LNCAP (cell line): ENCODE results near the gene IRF1.

Experiments
- TF ChIP-seq, protein P1 (sequence below): fragments of 450-650 bp; IDR thresholded peaks from 2 replicates; pipeline ENCODE4 v1.5.1; 2017; ENCODE audit warnings: mild to moderate bottlenecking

IRF1 gene, protein sequence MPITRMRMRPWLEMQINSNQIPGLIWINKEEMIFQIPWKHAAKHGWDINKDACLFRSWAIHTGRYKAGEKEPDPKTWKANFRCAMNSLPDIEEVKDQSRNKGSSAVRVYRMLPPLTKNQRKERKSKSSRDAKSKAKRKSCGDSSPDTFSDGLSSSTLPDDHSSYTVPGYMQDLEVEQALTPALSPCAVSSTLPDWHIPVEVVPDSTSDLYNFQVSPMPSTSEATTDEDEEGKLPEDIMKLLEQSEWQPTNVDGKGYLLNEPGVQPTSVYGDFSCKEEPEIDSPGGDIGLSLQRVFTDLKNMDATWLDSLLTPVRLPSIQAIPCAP

DNA sequence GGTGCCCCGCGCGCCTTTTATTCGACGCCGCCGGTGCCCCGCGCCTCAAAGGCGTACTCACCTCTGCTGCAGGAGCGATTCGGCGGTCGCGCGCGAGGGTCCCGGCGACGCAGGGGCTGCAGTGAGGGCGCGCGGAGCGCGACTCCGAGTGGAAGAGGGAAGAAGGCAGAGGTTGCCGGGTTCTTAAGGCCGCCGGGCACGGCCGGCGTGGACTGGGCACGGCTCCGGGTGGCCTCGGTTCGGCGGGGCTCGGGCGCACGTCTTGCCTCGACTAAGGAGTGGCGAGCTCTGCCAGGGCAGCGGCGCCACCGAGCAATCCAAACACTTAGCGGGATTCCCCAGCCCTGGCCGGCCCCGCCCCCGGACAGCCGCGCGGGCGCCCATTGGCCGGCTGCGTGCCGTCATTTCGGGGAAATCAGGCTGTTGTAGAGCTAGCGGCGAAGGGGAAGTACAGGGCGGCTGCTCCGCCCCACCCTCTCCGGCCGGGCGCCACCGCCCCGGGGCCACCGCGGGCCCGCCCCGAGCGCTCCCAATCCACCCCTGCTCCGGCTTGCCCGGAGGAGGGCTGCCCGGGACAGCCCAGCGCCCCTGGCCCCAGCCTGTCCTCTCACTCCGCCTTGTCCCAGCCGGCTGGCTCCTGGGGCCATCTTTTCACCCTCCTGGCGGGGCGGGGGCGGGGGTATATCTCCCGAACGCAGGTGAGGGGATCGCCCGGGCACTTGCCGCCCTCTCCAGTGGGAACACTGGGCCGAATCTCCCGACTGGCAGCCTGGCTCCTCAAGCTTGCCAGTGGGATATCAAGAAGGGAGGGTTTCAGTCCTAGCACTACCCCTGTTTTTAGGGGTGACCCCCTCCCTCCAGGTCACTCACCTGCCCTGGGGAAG, at the start of gene IRF1:
IRF1 (minus strand) TSS at position 290 of the 884 bp plus-strand sequence. CDS start 1,295 bp downstream, outside the sequence.
- TF ChIP-seq, protein P1, sequence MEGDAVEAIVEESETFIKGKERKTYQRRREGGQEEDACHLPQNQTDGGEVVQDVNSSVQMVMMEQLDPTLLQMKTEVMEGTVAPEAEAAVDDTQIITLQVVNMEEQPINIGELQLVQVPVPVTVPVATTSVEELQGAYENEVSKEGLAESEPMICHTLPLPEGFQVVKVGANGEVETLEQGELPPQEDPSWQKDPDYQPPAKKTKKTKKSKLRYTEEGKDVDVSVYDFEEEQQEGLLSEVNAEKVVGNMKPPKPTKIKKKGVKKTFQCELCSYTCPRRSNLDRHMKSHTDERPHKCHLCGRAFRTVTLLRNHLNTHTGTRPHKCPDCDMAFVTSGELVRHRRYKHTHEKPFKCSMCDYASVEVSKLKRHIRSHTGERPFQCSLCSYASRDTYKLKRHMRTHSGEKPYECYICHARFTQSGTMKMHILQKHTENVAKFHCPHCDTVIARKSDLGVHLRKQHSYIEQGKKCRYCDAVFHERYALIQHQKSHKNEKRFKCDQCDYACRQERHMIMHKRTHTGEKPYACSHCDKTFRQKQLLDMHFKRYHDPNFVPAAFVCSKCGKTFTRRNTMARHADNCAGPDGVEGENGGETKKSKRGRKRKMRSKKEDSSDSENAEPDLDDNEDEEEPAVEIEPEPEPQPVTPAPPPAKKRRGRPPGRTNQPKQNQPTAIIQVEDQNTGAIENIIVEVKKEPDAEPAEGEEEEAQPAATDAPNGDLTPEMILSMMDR = peak; percentile 37

DNA sequence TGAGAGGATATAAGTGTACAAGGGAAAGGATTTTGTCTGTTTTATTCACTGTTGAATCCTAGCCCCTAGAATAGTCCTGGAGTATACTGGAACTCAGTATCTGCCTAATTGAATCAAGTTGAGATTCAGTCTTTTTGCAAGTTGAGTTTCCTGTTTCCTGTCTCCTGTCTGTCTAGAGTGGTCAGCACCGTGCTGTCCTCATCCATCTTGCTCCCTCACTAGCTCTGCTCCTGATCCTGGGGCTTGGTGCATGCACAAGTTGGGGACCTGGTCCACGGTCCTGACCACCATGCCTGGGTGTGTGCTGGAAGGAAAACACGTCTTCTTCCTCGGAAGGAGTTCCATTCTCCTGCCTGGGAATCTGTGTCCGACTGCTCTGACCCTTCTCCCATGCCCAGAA, 49.6 kb upstream of the IRF1 start:
- TF ChIP-seq, protein P1 = no peak

DNA sequence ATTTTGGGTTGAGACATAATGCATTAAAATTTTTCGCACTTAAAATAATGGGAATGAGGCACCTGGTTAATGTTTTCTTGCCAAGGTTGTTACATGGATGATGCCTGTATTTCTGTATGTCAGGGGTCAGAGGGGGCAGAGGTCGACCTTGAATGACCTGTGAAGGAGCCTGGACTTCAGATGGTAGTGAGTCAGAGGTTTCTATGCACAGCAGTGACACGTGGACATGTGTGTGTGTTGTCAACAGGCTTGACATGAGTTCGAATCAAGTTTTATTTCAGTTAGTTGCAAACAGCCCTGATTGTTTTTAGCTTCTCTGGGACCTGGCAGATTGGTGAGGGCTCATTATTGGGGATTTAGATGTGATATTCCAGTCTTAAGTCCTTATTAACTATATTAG, 49.1 kb upstream of the IRF1 start:
- TF ChIP-seq, protein P1 = no peak

DNA sequence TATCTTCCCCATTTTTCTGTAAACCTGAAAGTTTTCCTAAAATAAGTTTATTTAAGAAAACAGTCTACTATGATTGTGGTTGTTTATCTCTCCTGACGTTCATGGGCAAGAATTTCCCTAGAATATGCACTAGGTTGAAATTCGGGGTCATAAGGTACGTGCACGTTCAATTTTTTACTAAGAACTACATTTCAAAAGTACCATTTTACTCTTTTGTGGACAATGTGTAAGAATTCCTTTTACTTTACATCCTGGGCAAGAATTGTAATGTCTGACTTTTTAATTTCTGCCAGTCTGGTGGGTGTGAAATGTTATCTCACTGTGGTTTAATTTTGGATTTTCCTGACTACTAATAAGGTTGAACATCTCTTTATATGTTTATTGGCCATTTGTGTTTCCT, 40.4 kb upstream of the IRF1 start:
- TF ChIP-seq, protein P1 = no peak

DNA sequence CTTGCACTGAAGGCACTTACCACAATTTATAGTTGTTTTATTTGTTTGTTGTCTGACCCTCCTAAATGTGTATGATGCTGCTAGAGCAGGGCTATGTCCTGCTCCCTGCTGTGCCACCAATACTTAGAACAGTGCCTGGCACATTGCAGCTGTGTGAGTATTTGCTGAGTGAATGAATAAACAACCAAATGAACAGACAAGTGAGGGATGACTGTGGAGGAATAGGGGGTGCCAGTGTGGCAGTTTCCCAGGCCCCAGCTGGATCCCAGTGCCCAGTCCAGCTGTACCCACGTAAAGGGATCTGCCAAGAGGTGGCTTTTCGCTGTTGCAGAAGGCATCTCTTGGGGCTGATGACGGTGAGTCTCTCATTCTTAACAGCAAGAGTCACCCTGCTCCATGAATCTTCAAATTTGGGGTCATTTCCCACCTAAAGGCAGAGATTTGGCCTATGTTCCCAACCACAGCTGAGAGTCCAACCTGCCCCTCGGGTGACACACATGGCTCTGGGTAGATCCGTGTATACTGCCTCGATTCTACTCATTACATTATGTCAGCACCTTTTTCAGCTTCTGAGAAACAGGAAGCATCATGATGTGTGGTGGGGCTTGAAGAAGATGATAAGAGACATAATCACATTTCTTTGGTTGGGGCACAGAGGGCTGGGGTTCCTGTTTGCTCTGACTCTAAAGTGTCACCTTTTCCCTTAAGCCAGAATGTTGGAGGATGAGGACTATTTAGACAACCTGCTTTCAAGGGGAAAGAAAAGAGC, 38.5 kb upstream of the IRF1 start:
- TF ChIP-seq, protein P1 = no peak

DNA sequence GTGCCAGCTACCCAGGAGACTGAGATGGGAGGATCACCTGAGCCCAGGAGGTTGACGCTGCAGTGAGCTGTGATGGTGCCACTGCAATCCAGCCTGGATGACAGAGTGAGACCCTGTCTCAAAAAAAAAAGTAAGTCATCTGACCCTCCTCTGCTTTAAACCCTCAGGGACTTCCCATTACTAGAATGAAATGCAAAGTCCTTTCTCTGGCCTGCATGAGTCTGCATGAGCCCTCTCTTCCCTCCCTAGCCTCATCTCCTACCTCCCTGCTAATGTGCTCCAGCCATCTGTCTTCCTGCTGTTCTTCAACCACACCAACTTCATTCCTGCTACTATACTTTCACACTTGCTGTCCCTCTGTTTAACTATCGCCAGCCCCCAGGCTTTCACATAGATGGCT, 37.4 kb upstream of the IRF1 start:
- TF ChIP-seq, protein P1 = no peak

DNA sequence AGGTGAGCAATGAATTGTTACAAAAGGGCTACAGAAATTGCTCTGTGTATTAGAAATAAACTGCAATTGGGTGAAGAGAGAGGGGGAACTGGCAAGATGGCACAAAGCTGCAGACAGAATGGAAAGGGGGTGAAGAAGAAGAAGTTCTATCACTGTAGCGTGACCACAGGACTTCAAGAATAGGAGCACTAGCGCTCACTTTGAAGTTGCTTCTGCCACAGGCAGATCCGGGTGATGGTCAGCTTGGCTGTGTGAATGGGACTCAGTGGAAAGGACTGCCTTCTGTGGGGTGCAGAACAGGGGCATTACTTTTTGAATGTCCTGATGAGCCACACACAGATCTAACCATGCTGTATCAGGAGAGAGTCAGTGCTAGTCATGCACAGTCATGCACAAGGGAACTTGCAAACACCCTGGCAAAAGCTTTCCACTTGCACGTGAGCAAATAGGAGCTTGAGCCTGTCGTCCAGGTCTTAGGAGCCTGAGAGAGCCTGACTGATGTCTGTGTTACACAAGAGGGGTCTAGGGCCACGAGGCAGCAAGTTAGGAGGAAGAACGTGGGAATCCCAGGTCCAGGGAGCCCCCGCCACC, 36.5 kb upstream of the IRF1 start:
- TF ChIP-seq, protein P1 = no peak
